ENCODE measurements around the gene ABLIM2. TPM values are rescaled to one million over a fixed set of nuclear protein-coding genes. Genes with fewer than 3 reads are reported as not detected.

The ABLIM2 gene
- total RNA-seq, 6 experiments from 2014 or later, result 0.14 TPM; not detected in 5

- peaks cover 45% of the 10 kb centered on the region for H3K27me3 Mint-ChIP-seq (ENCODE audit: insufficient read depth)
These were observed 74.5 kb downstream of the ABLIM2 start for GRCh38 chr4:8084031-8084660.

GRCh38 chr4:8083086-8083825 lies 75.4 kb downstream of the ABLIM2 start:
- DNase-seq, result no peak
- peaks cover 46% of the 10 kb centered on the region for H3K27me3 Mint-ChIP-seq (ENCODE audit: insufficient read depth)

More at GRCh38 chr4:8084031-8084660, 74.5 kb downstream of the ABLIM2 start:
- Mint-ChIP-seq H3K4me3 (no peak overlapping the region), H3K36me3 (ENCODE audit: low read depth) (no peaks in the 10 kb centered on the region), H3K4me1 (ENCODE audit: low read depth) (no peaks in the 10 kb centered on the region), H3K9me3 (no peaks in the 10 kb centered on the region), H3K27ac (no peak overlapping the region)
- no peak for TF ChIP-seq CTCF (IDR thresholded peaks at IDR 0.05)
- no peak for DNase-seq

DNA sequence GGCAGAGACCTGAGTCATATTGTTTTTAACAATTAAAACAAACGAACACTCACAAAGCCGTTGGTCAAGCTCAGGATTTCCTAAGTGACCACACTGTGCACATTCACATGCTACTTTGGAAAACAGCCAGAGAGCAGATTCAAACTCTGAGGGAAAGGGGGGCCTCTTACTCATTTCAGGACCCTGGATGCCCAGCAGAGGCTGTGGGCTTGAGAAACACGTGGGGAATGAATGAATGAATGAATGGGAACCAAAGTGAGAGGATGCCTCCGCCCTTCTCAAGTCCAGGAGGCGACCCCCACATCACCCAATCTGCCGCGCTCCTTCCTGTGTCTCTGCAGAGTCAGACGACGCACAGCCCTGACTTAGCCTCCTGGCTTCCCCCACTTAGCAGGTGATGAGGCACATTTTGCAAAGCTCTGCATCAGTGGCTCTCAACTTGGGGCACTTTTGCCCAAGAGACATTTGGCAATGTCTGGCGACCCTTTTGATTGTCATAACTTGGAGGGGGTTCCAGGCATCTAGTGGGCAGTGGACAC lies 76.0 kb downstream of the ABLIM2 start:
- H3K36me3 Mint-ChIP-seq (ENCODE audit: low read depth), result no peaks in the 10 kb centered on the region
- H3K4me3 Mint-ChIP-seq, result no peak overlapping the region
- no peaks in the 10 kb centered on the region for H3K4me1 Mint-ChIP-seq (ENCODE audit: low read depth)
- peaks cover 44% of the 10 kb centered on the region for H3K27me3 Mint-ChIP-seq (ENCODE audit: insufficient read depth)
- no peak for TF ChIP-seq CTCF (IDR thresholded peaks at IDR 0.05)
- no peaks in the 10 kb centered on the region for H3K9me3 Mint-ChIP-seq
- H3K27ac Mint-ChIP-seq, result no peak overlapping the region
- no peak for DNase-seq

More at GRCh38 chr4:8083086-8083825, 75.4 kb downstream of the ABLIM2 start:
- no peaks in the 10 kb centered on the region for H3K9me3 Mint-ChIP-seq
- H3K4me1 Mint-ChIP-seq (ENCODE audit: low read depth), result no peaks in the 10 kb centered on the region
- no peaks in the 10 kb centered on the region for H3K36me3 Mint-ChIP-seq (ENCODE audit: low read depth)
- no peak for TF ChIP-seq CTCF (IDR thresholded peaks at IDR 0.05)
- H3K4me3 Mint-ChIP-seq, result no peak overlapping the region
- H3K27ac Mint-ChIP-seq, result no peak overlapping the region

DNA sequence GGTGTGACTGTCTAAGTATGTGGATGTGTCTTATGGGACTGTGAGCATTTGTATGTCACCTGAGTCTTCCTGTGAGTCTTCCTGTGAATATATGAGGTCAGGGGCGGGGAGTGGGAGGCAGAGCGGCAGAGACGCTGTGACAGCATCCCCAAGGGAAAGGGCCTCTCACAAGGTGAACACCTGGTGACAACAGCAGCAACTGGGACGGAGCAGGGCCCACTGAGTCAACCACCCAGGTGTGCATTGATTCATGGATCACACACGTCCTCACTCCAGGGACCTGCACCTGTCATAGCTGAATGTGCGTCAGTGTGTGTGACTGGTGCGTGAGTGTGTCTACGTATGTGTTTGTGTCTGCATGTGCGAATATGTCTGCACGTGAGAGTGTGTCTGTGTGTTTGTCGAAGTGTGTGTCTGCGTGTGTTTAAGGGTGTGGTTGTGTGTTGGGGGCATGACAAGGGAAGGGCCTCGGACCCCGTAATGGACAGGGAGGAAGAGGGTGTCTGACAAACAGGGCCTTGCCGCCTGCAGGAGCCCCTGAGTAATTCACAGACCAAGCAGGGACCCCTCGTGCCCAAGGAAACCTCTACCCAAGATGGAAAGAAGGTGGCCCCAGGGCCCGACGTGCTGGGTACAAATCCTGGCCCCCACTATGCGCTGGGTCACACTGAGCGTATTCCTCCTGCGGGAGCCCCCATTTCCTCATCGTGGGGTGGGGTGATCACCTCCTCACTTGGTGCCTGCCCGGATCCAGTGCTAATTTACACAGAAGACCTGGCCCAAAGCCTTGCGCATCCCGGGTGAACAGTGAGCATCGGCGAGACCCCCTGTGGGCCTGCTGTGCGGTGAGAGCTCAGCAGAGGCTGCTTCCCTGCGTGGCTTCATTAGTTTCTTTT lies 76.7 kb downstream of the ABLIM2 start:
- no peak for DNase-seq
- Mint-ChIP-seq H3K27ac (no peak overlapping the region), H3K4me3 (no peak overlapping the region), H3K27me3 (ENCODE audit: insufficient read depth) (peaks cover 41% of the 10 kb centered on the region), H3K4me1 (ENCODE audit: low read depth) (no peaks in the 10 kb centered on the region), H3K9me3 (no peaks in the 10 kb centered on the region), H3K36me3 (ENCODE audit: low read depth) (no peaks in the 10 kb centered on the region)
- no peak for TF ChIP-seq CTCF (IDR thresholded peaks at IDR 0.05)

DNA sequence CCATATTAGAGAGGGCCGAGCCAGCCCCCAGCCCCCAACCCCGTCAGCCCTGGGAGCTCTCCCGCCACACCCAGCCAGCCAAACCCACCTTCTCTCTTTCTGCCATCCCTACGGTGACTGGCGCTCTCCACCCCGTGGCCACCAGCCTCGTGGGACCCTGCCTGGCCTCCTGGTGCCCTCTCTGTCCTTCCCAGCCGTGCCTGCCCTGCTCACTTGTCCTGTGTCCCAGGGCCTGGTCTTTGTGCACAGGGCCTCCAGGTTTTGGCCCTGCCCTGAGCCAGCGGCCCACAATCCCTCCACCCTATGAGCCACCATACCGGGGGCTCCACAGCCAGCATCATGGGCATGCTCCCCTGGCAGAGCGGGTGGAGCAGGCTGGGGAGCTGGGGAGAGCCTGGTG lies 77.4 kb downstream of the ABLIM2 start:
- Mint-ChIP-seq H3K9me3 (no peaks in the 10 kb centered on the region), H3K36me3 (ENCODE audit: low read depth) (no peaks in the 10 kb centered on the region), H3K4me1 (ENCODE audit: low read depth) (no peaks in the 10 kb centered on the region), H3K27me3 (ENCODE audit: insufficient read depth) (peaks cover 34% of the 10 kb centered on the region), H3K27ac (no peak overlapping the region), H3K4me3 (no peak overlapping the region)
- DNase-seq, result no peak
- TF ChIP-seq CTCF (IDR thresholded peaks at IDR 0.05), result no peak
